Astrocyte of the spinal cord (primary cell): ENCODE measurements around the gene ARMC6.

Experiments
- DNase-seq: peaks from one replicate; pipeline ENCODE4 v3.0.0; 2011; ENCODE audit warnings: low read depth, low spot score
- H3K4me3 ChIP-seq: 2 replicates; pipeline ENCODE4 v1.5.1; 2011; ENCODE audit warnings: low read depth, mild to moderate bottlenecking, low read length, moderate library complexity
- in situ Hi-C: cut with HindIII; loops from 2 replicates; pipeline ENCODE4 v1.10.0; 2017; ENCODE audit warnings: low sequenced_read_pairs
- TF ChIP-seq, protein P1 (sequence below): IDR thresholded peaks from 2 replicates; pipeline ENCODE4 v1.5.1; 2012; ENCODE audit warnings: low read depth, mild to moderate bottlenecking, low read length, inconsistent platforms

The ARMC6 gene

DNA sequence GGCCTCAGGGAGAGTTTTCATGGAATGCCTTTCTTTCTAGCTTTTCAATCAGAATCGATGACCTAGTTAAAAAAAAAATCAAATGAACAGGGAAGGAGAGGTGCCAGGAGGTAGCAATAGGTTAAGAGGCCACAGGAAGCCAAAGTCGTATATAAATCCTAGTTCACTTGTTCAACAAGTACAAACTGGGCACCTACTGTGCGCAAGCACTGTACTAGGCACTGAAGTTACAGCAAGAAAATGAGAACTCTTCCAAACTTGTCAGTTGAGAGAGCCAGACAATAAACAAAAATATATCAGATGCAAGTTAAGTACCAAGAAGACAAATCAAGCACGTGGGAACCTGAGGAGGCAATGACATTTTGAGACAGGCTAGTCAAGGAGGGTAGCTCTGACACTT lies 6.2 kb upstream of the ARMC6 start:
- DNase-seq = no peak
- TF ChIP-seq, protein P1, sequence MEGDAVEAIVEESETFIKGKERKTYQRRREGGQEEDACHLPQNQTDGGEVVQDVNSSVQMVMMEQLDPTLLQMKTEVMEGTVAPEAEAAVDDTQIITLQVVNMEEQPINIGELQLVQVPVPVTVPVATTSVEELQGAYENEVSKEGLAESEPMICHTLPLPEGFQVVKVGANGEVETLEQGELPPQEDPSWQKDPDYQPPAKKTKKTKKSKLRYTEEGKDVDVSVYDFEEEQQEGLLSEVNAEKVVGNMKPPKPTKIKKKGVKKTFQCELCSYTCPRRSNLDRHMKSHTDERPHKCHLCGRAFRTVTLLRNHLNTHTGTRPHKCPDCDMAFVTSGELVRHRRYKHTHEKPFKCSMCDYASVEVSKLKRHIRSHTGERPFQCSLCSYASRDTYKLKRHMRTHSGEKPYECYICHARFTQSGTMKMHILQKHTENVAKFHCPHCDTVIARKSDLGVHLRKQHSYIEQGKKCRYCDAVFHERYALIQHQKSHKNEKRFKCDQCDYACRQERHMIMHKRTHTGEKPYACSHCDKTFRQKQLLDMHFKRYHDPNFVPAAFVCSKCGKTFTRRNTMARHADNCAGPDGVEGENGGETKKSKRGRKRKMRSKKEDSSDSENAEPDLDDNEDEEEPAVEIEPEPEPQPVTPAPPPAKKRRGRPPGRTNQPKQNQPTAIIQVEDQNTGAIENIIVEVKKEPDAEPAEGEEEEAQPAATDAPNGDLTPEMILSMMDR = no peak

DNA sequence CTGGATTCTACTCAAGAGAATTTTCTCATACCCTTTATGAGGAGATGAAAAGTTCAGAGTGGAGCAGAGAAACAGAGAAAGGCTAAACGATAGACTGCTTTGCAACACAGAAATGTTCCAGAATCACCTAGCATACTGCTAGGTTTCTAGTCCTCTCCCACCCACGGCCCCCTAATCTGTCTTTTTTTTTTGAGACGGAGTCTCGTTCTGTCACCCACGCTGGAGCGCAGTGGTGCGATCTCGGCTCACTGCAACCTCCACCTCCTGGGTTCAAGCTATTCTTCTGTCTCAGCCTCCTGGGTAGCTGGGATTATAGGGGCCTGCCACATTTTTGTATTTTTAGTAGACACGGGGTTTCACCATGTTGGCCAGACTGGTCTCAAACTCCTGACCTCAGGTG lies 4.9 kb upstream of the ARMC6 start:
- no peak for DNase-seq
- TF ChIP-seq, protein P1 = no peak
- no peak overlapping the region for H3K4me3 ChIP-seq
- in situ Hi-C loops = no loop called here

More for the DNA sequence above, 6.2 kb upstream of the ARMC6 start:
- H3K4me3 ChIP-seq = no peak overlapping the region
- in situ Hi-C loops = no loop called here

DNA sequence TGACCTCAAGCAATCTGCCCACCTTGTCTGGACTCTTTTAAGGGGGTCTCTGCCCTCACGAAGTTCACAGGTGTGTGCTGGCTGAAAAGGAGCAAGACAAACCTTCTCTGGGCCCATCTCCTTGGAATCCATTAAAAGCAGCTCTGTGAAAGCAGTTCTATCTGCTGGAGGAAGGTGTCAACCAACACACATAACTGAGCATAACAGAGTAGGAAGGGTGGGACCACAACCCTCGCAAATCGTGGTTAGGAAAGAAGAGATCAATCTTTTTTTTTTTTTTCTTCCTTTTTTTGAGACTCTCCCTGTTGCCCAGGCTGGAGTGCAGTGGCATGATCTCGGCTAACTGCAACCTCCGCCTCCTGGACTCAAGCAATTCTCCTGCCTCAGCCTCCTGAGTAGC lies 1.5 kb upstream of the ARMC6 start:
- DNase-seq = no peak
- H3K4me3 ChIP-seq = peak overlapping the region; percentile 95
- TF ChIP-seq, protein P1 = no peak
- in situ Hi-C loops = no loop called here

DNA sequence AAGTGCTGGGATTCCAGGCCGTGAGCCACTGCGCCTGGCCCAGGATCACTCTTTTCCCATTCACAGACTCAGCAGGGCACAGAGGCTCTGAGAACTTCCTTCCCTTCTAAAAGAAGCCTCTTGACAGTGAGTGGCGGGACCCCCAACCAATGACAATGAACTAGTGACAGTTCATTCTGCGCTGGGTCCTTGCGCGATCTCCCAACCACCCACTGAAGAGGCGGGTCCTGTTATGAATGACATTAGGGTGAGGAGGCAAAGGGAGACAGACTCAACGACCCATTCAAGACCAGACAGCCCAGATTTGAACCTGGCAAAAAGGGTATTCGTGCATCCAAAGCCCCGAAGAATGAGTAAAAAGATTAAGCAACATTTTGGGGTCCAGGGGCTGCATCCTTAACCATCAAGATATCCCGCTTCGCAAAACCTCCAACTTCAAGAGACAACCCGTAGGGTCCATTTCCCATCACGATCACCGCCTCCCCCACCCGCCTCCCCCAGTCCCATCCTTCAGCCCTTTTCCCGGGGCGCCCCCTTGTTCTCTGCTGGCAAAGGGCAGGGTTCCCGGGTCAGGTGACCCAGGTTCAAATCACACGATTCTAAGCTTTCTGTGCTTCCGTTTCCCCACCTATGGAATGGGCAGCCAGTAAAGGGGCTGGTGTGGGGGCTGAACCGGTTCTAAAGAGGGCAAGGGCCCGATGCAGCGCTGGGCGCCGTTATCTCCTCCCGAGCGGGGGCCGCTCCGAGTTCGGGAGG lies 805 bp upstream of the ARMC6 start:
- DNase-seq = peak; percentile 94
- in situ Hi-C loops = no loop called here
- TF ChIP-seq, protein P1 = no peak
- peak overlapping the region; percentile 95 for H3K4me3 ChIP-seq

DNA sequence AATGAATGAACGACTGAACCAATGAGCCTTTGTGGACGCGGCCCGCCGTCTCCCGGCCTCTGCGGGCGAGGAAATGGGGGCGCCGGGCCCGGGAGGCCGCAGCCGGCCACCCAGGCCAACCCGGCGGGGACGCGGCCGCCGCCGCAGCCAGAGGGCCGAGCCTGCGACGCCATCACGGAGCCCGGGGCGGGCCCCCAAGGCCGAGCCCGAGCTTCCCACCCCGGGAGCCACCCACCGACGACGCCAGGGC lies 302 bp upstream of the ARMC6 start:
- TF ChIP-seq, protein P1 = no peak
- in situ Hi-C loops = no loop called here
- DNase-seq = no peak
- H3K4me3 ChIP-seq = peak overlapping the region; percentile 95

DNA sequence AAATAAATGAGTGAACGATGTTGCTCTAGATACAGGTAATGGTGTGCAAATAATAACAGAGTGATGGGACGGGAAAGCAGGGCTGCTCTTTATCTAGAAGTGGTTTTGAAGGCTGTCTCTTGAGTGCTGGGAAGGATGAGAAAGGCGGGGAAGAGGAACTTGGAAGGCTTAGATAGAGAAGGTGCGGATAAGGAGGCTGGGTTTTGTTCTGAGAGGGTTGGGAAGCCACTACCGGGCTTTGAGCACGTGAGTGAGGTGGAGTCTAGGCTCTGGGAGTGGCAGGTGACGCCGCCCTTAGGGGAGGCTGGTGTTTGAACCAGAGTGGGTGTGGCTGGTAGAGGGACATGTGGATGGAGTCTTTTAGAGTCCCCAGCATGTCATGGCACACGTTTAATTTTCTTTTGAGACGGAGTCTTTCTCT lies 811 bp downstream of the ARMC6 start:
- TF ChIP-seq, protein P1 = no peak
- H3K4me3 ChIP-seq = peak overlapping the region; percentile 95
- in situ Hi-C loops = no loop called here
- peak; percentile 58 for DNase-seq

DNA sequence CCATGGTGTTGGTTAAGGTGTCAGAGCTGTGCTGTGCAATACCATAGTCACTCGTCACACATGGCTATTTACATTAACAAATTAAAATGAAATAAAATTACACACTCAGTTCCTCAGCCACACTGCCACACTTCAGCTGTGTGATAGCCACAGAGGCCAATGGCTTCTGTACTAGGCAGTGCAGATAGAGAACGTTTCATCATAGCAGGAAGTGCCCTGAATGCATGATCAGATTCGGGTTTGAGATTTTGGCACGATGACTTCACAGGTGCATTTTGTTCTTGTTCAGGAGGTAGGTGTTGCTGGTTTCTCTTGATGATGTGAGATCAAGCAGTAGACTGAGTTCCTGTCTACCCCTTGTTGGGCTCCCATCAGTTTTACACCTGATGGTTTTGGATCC lies 6.5 kb downstream of the ARMC6 start:
- in situ Hi-C loops = no loop called here
- TF ChIP-seq, protein P1 = no peak

More for the DNA sequence above, 6.5 kb downstream of the ARMC6 start:
- DNase-seq = no peak
- H3K4me3 ChIP-seq = no peak overlapping the region
